GM19395 (cell line): ENCODE measurements around the gene CCL14.
"Not testable (repeated sequence)": the region's sequence is repeated elsewhere in the genome, so short reads cannot be mapped to it uniquely, and the experiment has no call there.

Source experiments
- ATAC-seq: cut with Tn5 transposase; IDR thresholded peaks from one replicate; pipeline ENCODE4 v1.9.1; 2021; ENCODE audit warnings: mild to moderate bottlenecking, moderate library complexity; ENCODE audit not compliant: unreplicated experiment

The CCL14 gene

GRCh38 chr17:35943537-35943936 lies 43.0 kb downstream of the CCL14 start, which contains the start of gene LYZL6:
Gene LYZL6 (minus strand): TSS chr17:35943713. CDS start chr17:35939356, 4,357 bp downstream.
- no peak for ATAC-seq

DNA sequence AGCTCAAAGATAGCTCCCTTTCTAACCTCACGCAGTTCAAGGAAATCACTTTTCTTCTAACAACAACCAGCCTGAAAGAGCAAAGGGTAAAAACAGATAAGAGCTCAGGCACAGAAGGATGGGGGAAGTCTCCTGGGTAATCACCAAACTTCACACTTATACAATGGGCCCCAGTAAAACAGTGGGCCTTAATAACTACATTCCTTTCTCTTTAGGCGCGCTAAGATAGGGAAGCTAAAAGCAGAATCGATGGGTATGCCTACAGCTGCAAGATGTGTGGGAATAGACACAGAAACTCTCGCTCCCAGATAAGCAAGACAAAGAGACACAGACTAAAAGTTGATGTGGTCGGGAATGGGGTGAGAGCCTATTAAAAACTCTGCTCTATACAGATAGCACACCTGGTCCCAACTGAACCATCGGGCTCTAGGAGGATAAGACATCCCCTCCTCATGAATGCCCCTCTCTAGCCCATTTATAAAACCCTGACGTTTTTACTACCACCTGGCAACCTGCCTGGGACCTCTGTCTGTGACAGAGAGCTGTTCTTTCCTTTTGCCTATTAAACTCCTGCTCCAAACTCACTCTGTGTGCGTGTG lies 43.8 kb downstream of the CCL14 start:
- no peak for ATAC-seq

DNA sequence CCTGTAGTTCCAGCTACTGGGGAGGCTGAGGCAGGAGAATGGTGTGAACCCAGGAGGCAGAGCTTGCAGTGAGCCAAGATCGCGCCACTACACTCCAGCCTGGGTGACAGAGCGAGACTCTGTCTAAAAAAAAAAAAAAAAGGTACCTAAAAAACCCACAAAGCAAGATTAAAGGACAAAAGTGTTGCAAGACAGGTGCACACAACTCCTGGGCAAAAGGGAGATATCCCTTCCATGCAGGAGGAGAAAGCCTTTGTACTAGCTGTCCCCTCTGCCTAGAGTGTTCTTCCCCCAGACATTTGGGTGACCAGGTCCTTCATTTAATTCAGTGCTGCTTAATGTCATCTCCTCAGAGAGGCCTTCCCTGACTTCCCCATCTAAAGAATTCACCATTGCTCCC lies 48.0 kb downstream of the CCL14 start:
- not testable (repeated sequence) for ATAC-seq

GRCh38 chr17:35936063-35936462 lies 50.5 kb downstream of the CCL14 start:
- no peak for ATAC-seq

DNA sequence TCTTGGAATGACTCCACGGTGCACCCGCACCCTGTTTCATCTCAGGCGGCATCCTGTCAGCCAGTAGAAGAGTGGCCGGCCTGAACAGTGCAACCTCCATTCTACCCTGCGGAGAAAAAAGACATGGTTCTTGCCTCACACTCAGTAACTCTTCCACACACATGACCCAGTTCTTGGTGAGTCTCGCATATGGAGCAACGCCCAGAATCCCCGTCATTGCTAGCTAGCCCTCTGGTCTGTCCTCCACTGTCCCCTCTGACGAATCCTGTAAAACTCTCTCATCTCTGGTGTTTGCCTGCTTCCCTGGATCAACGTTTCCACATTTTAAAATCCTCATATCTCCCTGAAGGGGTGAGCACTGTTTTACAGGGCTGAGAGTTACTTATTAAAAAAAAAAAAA lies 51.8 kb downstream of the CCL14 start:
- no peak for ATAC-seq
